NCI-H1092 (cell line): ENCODE data around the gene SSTR3.

ENCODE experiments used
- DNase-seq: peaks from one replicate; lab custom pipeline; 2025; lab: John Stamatoyannopoulos, UW

SSTR3 gene

GRCh38 chr22:37229012-37229804 lies 16.9 kb upstream of the SSTR3 start:
- DNase-seq = no peak

GRCh38 chr22:37228106-37229011 lies 16.1 kb upstream of the SSTR3 start:
- no peak for DNase-seq

GRCh38 chr22:37226514-37226913 lies 14.2 kb upstream of the SSTR3 start:
- no peak for DNase-seq

GRCh38 chr22:37226087-37226486 lies 13.8 kb upstream of the SSTR3 start:
- no peak for DNase-seq

GRCh38 chr22:37225481-37225880 lies 13.2 kb upstream of the SSTR3 start:
- DNase-seq = no peak

GRCh38 chr22:37224757-37225420 lies 12.6 kb upstream of the SSTR3 start:
- no peak for DNase-seq

- DNase-seq = no peak
Measured at GRCh38 chr22:37223965-37224551, 11.8 kb upstream of the SSTR3 start.

- DNase-seq = no peak
Measured at GRCh38 chr22:37222440-37222971, 10.2 kb upstream of the SSTR3 start.

- DNase-seq = no peak
Measured at GRCh38 chr22:37221424-37222333, 9.4 kb upstream of the SSTR3 start.

- DNase-seq = no peak
Measured at GRCh38 chr22:37220543-37220981, 8.3 kb upstream of the SSTR3 start.

GRCh38 chr22:37219533-37219932 lies 7.3 kb upstream of the SSTR3 start:
- no peak for DNase-seq

- no peak for DNase-seq
Measured at GRCh38 chr22:37218771-37219411, 6.6 kb upstream of the SSTR3 start.

- no peak for DNase-seq
Measured at GRCh38 chr22:37218399-37218770, 6.1 kb upstream of the SSTR3 start.

- no peak for DNase-seq
Measured at GRCh38 chr22:37215890-37216289, 3.6 kb upstream of the SSTR3 start.

GRCh38 chr22:37214731-37215030 lies 2.4 kb upstream of the SSTR3 start:
- no peak for DNase-seq

GRCh38 chr22:37213941-37214730 lies 1.9 kb upstream of the SSTR3 start:
- no peak for DNase-seq

- no peak for DNase-seq
Measured at GRCh38 chr22:37213218-37213855, 1.1 kb upstream of the SSTR3 start.

GRCh38 chr22:37211866-37212173 lies 457 bp downstream of the SSTR3 start:
- no peak for DNase-seq

- no peak for DNase-seq
Measured at GRCh38 chr22:37211075-37211865, 1.0 kb downstream of the SSTR3 start.
